B cell (primary cell): ENCODE results near the gene SLC9A7.

Source experiments
- EZH2 ChIP-seq: IDR thresholded peaks from 2 replicates; pipeline ENCODE4 v1.6.1; 2012; ENCODE audit warnings: borderline replicate concordance, low read depth, mild to moderate bottlenecking, moderate library complexity, low read length; ENCODE audit not compliant: insufficient read depth, poor library complexity, severe bottlenecking
- TF ChIP-seq, protein P1 (sequence below): fragments of 200-600 bp; IDR thresholded peaks from one replicate; pipeline ENCODE4 v1.8.0; 2022; ENCODE audit warnings: antibody characterized with exemption, mild to moderate bottlenecking

DNA sequence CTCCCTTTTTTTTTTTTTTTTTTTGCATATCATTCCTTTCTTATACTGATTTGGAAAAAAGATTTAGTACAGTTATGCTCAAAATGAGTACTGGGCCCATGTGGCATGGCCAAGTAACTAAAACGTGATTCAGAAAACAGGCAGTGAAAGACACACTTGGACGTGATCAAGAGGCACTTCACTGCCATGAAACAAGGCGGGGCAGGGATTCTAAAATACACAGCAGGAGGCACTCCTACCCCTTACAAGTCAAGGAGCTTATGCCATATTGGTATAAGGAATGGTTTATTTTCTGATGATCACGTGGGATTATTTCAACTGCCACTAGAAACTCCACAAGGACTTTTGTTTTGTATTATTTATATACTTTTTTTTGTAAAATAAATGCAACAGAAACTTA, 113.3 kb downstream of the SLC9A7 start:
- TF ChIP-seq, protein P1, sequence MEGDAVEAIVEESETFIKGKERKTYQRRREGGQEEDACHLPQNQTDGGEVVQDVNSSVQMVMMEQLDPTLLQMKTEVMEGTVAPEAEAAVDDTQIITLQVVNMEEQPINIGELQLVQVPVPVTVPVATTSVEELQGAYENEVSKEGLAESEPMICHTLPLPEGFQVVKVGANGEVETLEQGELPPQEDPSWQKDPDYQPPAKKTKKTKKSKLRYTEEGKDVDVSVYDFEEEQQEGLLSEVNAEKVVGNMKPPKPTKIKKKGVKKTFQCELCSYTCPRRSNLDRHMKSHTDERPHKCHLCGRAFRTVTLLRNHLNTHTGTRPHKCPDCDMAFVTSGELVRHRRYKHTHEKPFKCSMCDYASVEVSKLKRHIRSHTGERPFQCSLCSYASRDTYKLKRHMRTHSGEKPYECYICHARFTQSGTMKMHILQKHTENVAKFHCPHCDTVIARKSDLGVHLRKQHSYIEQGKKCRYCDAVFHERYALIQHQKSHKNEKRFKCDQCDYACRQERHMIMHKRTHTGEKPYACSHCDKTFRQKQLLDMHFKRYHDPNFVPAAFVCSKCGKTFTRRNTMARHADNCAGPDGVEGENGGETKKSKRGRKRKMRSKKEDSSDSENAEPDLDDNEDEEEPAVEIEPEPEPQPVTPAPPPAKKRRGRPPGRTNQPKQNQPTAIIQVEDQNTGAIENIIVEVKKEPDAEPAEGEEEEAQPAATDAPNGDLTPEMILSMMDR = no peak
- no peak for TF ChIP-seq EZH2
